Measurements from ENCODE around the gene WDR46.
"Not testable (repeated sequence)": the region's sequence is repeated elsewhere in the genome, so short reads cannot be mapped to it uniquely, and the experiment has no call there.

WDR46 gene

DNA sequence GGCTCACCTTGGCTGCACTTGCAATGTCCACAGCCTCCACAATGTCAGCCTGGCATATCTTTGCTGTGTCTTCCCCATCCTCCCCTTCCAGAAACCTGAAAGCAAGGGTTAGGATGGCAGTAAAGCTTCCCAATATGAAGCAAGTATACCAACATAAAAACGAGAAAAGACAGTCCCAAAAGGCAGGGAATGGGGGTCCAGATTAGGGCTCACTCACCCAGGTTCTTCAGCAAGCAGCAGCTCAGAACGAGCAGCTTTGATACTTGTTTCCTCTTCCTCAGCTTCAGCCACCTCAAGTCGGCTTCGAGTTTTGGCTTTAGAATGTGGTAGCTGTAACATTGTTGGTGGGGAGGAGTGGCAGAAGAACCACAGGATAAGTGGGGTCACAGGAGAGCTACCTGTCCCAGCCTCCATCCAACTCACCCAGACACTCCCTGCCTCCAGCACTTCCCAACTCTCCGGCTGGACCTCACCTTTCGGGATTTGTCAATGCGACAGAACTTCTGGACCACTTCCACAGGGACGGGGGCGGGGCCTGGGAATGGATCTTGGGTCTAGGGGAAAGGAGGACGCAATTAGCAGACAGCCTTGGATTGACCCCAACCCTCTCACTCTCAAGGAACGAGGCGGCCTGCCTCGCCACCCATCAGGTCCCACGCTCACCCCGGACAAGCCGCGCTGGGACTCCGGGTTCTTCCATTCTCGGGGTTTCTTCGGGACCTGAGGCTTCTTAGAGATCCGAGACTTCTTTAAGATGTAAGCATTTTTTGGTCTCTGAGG, 708 bp downstream of the WDR46 start:
- peak overlapping the region; percentile 83 for H3K4me3 ChIP-seq (ENCODE audit: low read length)
- no peak for TF ChIP-seq ZNF274 (IDR thresholded peaks at IDR 0.05; ENCODE audit: low read depth, low read length)

- no peak overlapping the region for H3K4me3 ChIP-seq (ENCODE audit: low read length)
- no peak for TF ChIP-seq ZNF274 (IDR thresholded peaks at IDR 0.05; ENCODE audit: low read depth, low read length)
Observed at GRCh38 chr6:33286946-33287914, 1.8 kb downstream of the WDR46 start.

- H3K4me3 ChIP-seq (ENCODE audit: low read length) = not testable (repeated sequence)
Observed at GRCh38 chr6:33285214-33285613, 3.8 kb downstream of the WDR46 start.

DNA sequence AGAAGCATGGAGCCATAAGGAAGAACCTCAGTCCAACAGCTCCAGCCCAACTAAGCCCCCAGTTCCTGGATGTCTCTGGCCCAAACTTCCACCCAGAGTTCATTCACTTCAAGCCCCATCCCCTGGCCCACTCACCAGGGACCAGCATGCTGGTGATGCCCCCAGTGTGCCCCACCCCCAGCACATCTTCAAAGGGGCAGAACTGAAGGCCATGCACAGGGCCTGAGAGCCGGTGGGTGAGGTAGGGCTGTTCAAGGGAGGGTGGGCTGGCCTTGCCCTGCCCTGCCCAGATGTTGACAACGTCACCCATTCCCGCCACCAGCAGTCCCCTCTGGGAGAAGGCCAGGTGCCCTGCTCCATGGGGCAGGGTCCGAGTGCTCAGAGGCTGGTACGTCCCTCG, 8.5 kb downstream of the WDR46 start:
- H3K4me3 ChIP-seq (ENCODE audit: low read length) = no peak overlapping the region
- no peak for TF ChIP-seq ZNF274 (IDR thresholded peaks at IDR 0.05; ENCODE audit: low read depth, low read length)

DNA sequence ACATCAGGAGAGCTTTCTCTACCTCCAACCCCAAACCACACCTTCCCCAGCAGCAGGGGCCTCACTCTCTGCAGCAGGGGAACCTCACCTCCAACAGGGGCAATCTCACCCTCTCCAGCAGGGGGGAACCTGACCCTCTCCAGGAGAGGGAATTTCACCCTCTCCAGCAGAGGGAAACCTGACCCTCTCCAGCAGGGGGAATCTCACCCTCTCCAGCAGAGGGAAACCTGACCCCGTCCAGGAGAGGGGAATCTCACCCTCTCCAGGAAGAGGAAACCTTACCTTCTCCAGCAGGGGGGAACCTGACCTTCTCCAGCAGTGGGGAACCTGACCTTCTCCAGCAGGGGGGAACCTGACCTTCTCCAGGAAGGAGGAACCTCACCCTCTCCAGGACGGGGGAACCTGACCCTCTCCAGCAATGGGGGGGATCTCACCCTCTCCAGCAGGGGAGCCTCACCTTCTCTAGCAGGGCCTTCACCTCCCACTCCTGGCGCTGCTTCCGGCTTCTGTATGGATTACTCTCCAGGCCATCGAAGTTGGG, 9.0 kb downstream of the WDR46 start:
- H3K4me3 ChIP-seq (ENCODE audit: low read length) = no peak overlapping the region
- no peak for TF ChIP-seq ZNF274 (IDR thresholded peaks at IDR 0.05; ENCODE audit: low read depth, low read length)

GRCh38 chr6:33279257-33279695, 9.8 kb downstream of the WDR46 start:
- TF ChIP-seq ZNF274 (IDR thresholded peaks at IDR 0.05; ENCODE audit: low read depth, low read length) = no peak
- H3K4me3 ChIP-seq (ENCODE audit: low read length) = no peak overlapping the region

DNA sequence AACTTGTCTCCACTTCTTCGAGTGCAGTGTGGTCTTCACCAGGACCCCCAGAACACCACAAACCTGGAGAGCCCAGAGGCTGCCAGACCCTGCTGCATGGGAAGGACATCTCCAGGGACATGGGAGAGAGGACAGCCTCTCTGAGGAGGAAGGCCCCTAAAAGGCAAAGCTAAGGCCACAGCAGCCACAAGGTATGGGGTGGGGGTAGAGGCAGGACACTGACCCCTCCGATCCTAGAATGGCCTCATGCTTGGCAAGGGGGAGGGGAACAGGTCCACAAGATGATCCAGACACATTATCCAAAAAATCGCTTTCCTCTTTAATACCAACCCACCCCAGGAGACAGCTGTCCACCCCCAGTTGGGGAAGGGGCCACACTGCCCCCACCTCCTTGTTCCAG, 10.2 kb downstream of the WDR46 start:
- no peak for TF ChIP-seq ZNF274 (IDR thresholded peaks at IDR 0.05; ENCODE audit: low read depth, low read length)
- no peak overlapping the region for H3K4me3 ChIP-seq (ENCODE audit: low read length)

DNA sequence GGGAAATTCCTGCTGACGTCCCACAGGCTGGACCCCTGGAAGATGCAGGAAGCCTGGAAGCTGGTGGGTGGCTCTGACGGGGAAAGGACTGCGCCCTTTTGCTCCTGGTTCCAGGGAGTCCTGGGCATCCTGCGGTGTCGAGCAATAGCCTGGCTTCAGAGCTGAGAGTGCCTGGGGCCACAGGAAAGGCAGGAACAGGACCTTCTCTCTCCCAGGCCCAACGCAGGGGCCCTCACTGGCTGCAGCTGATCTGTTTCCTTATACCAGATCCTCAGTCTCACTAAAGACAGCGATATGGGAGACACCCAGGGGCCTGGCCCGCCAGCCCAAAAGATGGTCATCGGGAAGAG, 10.7 kb downstream of the WDR46 start:
- TF ChIP-seq ZNF274 (IDR thresholded peaks at IDR 0.05; ENCODE audit: low read depth, low read length) = no peak
- no peak overlapping the region; the same call in 1 of the 2 replicates for H3K4me3 ChIP-seq (ENCODE audit: low read length)

GRCh38 chr6:33277663-33278391, 11.2 kb downstream of the WDR46 start:
- peak overlapping the region; percentile 95; the same call in 1 of the 2 replicates for H3K4me3 ChIP-seq (ENCODE audit: low read length)
- TF ChIP-seq ZNF274 (IDR thresholded peaks at IDR 0.05; ENCODE audit: low read depth, low read length) = no peak

DNA sequence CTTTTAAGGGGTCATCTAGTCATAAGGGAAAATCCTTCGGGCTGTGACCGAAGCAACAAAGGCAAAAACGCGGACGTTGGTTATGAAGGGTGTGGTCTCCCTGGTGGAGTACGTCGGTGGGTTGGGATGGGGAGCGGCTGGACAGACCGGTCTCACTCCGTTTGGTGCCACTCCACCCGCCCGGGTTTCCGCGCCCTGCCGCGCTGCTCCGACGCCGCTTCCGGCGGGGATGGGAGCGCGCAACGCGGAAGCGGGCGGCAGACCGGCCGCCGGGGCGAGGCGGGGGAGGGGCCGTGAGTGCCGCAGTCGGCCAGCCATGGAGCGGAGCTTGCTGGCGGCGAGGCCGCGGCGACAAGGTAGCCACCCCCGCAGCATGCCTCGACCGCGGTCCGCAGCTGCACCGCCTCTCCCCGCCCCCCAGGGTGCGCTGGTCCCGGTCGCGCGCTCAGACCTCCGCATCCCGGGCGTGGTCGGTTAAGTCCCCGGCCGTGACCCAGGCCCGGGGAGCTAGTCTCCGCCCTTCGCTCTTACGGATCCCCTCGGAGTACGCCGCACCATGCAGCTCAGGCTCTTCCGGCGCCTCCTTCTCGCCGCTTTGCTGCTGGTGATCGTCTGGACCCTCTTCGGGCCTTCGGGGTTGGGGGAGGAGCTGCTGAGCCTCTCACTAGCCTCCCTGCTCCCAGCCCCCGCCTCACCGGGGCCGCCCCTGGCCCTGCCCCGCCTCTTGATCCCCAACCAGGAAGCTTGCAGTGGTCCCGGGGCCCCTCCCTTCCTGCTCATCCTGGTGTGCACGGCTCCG, 12.0 kb downstream of the WDR46 start, which contains the start of gene B3GALT4:
TSS of gene B3GALT4 (plus strand) at position 260 of the 799 bp plus-strand sequence. CDS start at position 557, 297 bp downstream.
- no peak for TF ChIP-seq ZNF274 (IDR thresholded peaks at IDR 0.05; ENCODE audit: low read depth, low read length)
- peak within 1 kb of the TSS; percentile 95 for H3K4me3 ChIP-seq (ENCODE audit: low read length)

DNA sequence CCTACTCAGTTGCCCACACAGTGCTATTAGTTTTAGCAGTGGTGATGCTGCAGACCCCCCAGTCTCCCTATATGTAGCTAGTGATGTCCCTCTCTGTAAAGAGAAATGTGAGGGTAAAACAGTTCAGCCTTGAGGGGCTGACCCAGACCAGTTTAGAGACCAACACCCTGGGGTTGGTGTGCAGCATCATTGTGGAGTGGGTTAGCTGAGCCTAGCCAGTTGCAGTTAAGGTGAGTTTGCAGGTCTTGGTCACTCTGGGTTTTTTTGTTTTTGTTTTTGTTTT, 12.5 kb downstream of the WDR46 start:
- H3K4me3 ChIP-seq (ENCODE audit: low read length) = peak overlapping the region; percentile 95
- TF ChIP-seq ZNF274 (IDR thresholded peaks at IDR 0.05; ENCODE audit: low read depth, low read length) = no peak

DNA sequence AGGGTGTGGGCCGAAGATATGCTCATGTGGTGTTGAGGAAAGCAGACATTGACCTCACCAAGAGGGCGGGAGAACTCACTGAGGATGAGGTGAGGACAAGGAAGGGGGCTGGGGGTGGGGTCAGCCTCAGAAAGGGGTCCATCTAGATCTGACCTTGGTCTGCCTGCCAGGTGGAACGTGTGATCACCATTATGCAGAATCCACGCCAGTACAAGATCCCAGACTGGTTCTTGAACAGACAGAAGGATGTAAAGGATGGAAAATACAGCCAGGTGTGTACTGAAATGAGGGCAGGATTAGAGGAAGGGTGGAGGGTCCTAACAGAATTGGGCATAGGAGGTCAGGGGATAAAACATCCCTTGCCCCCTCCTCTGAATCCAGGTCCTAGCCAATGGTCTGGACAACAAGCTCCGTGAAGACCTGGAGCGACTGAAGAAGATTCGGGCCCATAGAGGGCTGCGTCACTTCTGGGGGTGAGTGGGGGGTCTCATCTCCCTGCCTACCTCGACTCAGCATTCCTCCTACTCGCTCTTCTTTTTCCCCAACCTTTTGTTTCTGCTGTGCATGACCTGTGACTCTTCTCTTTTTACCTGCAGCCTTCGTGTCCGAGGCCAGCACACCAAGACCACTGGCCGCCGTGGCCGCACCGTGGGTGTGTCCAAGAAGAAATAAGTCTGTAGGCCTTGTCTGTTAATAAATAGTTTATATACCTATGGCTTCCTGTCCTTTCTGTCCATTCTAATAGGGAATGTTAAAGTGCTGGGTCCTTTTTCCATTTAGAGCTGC, 13.1 kb downstream of the WDR46 start:
- H3K4me3 ChIP-seq (ENCODE audit: low read length) = peak overlapping the region; percentile 95

Data from GM08714 (cell line).